T follicular helper cell (primary cell): ENCODE results near the gene LASP1.
"Not testable (repeated sequence)": the region's sequence is repeated elsewhere in the genome, so short reads cannot be mapped to it uniquely, and the experiment has no call there.

Experiments used
- DNase-seq: peaks from one replicate; pipeline ENCODE4 v3.0.0-alpha.2; 2020; ENCODE audit warnings: low read depth

Gene LASP1

DNA sequence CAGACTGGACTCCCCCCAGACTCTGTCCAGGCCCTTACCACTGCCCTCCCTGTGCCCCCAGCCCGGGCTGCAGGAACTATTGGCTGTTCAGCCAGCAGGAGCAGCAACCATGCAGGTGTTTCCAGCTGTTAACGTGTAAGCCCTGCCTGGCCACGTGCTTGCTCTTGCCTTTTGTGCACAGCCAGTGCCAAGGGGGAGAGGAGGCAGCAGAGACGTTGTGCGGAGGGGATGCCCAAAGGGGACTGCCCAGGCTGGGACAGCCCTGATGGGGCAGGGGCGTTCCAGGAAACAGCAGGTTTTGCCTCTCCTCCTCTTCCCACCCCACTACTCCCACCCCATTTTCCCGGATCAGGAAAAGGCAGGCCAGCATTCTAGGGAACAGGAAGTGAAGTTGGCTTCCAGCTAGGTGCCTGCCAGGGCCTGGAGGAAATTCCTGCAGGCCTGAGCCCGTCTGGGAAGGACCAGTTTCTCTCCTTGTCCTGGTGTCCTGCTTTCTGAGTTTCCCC, 38.9 kb downstream of the LASP1 start:
- no peak for DNase-seq

DNA sequence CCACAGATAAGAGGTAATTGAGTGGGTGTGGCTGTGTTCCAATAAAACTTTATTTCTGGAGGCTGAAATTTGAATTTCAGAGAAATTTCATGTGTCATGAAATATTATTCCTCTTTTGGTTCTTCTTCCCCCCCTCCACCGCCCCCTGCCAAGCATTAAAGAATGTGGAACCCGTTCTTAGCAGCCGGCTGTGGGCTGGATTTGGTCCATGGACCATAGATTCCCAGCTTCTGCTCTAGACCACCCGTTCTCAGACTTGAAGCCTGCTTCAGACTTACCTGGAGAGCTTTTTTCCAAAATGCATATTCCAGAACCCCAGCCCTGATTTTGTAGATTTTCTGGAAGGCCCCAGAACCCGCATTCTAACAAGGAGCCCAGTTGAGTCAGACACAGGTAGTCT, 40.5 kb downstream of the LASP1 start:
- DNase-seq = no peak

DNA sequence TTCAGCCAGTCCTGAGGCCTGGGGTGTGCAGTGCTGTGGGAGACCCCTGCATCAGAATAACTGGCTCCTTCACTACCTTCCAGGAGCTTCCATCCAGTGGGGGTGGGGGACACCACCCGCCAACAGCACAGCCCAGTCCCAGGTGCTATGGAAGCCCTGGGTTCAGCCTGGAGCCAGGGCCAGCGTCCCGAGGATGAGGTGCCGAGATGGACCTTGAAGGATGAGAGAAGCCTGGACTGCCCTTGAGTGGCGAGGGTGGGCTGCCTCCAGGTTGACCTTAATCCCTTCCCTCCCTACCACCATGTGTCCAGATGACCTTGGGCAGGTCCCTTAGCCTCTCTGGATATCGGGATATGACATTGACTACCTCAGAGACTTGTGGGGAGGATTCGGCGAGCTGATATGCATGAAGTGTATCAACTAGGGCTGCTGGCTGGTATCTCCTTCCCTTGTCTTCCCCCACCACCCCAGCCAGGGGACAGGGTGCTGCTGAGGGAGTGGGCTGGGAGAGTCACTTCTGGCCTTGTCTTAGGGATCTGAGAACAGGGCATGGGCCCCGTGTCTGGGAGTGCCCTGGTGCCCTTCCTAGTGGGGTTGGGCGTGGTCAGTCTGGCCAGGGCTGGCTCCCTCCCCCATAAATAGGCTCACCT, 41.3 kb downstream of the LASP1 start:
- DNase-seq = no peak

DNA sequence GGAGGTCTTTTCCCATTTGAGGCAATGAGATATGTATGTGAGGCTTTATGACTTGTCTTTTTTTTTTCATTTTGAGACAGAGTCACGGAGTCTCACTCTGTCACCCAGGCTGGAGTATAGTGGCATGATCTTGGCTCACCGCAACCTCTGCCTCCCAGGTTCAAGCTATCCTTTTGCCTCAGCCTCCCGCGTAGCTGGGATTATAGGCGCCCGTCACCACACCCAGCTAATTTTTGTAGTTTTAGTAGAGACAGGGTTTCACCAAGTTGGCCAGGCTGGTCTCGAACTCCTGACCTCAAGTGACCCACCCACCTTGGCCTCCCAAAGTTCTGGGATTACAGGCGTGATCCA, 41.8 kb downstream of the LASP1 start:
- DNase-seq = not testable (repeated sequence)

DNA sequence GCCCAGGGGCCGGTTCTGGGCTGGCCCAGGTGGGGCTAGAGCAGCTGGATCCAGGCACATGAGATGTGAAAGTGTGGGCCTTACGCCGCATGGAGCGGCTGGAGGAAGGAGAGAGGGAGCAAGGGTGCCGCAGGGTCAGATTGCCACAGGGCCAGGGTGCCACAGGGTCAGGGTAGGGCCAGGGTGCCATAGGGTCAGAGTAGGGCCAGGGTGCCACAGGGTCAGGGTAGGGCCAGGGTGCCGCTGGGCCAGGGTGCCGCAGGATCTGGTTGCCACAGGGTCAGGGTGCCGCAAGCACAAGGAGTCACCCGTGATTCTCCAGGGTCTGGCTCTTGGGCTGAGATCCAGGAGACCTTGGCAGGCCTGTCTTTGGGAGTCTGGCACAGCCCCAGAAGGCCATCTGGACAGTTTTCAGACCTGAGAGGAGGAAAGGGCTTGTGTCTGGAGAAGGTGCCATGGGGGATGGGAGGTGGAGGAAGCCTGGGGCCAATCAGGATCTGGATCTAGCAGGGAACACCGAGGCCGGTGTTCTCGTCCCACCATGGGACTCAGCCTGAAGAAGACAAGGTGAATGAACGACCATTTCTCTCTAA, 42.5 kb downstream of the LASP1 start:
- DNase-seq = no peak

DNA sequence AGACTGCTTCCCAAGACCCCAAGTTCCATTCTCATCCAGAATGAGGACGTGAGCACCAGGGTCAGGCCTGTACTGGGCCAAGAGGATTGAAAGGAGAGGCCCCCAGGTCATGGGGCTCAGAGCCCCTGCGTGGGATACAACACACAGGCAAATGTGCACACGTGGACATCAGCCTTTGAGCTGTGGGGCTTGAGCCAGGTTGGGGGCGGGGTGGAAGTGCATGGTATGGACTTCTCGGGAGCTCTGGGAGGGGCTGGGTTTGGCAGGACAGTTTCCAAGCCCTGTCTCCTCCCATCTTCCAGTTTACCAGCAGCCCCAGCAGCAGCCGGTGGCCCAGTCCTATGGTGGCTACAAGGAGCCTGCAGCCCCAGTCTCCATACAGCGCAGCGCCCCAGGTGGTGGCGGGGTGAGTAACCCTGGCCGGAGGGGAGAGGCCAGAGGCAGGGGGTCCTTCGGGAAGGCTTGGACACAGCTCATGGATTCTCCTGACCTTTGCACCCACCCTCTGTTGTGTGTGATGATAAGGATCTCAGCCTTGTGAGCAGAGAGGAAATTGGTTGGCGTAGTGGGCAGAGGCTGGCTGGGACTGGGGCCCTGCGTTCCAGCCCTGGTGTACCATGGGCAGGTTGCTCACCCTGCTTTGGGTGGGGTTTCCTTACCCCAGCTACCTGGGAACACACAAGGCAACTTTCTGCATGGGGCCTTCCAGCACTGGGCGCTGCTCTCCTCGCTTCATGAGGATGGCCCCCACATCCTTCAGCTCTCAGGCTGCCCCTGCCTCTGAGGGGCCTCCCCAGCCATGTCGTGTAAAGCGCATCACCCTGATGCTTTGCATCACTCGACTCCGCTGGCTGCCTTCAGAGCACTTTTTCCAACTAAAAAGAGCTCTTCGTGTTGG, 45.1 kb downstream of the LASP1 start:
- DNase-seq = no peak

DNA sequence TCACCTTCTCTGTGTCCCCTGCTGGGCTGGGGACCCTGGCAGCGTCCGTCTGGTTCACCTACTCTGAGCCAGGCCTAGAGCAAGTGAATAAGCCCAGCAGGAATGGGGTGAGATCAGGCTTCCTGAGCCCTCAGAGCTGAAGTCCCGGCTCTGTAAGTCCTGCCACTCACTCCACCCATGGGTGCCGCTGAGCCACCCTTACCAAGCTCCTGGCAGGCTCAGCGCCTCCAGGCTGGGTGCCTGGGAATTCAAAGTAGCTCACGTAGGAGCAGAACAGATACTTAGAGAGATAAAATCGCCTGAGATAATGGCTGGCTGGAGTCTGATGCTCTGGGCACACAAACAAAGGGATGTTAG, 45.8 kb downstream of the LASP1 start:
- no peak for DNase-seq

DNA sequence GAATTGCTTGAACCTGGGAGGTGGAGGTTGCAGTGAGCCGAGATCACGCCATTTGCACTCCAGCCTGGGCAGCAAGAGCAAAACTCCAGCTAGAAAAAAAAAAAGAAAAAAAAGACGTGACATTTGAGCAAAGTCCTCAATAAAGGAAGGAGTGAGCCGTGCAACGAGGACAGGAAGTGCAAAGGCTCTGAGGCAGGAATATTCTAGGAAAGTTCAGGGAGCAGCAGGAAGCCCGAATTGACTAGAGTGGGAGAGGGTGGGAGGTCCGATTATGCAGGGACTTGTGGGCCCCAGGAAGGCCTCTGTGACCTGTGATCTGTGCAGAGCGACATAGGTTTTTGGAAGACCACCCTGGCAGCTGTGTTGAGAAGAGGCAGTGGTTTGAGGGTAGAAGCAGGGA, 46.9 kb downstream of the LASP1 start:
- no peak for DNase-seq

DNA sequence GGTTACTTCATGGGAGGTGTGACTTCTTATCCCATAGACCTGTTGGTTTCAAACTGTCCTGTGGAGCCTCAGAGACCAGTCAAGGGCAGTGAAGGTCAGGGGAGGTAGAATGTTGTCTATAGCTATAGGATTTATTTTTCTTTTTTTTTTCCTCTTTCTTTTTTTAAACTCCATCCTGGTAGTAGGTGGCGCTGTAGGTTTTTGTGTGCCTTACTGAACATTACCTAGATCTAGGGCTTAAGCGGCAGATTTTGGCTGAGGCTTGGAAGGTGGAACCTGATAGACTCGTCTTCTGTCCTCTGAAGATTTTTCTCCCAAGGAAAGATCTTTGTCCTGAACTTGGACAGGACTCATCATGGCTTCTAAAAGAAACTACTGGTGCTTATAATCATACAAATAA, 47.4 kb downstream of the LASP1 start:
- no peak for DNase-seq

DNA sequence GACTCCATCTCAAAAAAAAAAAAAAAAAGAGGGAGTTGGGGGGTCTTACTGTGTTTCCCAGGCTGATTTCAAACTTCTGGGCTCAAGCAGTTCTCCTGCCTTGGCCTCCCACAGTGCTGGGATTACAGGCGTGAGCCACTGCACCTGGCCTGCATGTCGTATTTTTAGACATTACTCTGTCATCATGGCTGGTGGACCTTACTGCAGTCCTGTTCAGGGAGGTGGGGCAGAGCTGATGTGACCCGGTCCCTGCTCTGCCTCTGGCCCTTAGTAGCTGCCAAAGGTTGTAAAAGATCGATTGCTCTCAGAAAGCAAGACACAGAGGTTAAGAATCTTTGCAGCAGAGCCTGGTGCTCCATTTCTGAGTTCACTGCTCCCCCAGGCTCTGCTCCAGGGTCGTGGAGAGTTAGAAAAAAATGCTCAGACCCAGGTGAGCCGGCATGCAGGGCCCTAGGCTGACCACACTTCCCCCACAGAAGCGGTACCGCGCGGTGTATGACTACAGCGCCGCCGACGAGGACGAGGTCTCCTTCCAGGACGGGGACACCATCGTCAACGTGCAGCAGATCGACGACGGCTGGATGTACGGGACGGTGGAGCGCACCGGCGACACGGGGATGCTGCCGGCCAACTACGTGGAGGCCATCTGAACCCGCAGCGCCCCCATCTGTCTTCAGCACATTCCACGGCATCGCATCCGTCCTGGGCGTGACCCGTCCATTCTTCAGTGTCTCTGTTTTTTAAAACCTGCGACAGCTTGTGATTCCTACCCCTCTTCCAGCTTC, 48.5 kb downstream of the LASP1 start:
- no peak for DNase-seq

DNA sequence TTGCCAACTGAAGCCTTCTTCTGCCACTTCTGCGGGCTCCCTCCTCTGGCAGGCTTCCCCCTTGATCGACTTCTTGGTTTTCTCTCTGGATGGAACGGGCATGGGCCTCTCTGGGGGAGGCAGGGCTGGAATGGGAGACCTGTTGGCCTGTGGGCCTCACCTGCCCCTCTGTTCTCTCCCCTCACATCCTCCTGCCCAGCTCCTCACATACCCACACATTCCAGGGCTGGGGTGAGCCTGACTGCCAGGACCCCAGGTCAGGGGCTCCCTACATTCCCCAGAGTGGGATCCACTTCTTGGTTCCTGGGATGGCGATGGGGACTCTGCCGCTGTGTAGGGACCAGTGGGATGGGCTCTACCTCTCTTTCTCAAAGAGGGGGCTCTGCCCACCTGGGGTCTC, 49.1 kb downstream of the LASP1 start:
- no peak for DNase-seq

DNA sequence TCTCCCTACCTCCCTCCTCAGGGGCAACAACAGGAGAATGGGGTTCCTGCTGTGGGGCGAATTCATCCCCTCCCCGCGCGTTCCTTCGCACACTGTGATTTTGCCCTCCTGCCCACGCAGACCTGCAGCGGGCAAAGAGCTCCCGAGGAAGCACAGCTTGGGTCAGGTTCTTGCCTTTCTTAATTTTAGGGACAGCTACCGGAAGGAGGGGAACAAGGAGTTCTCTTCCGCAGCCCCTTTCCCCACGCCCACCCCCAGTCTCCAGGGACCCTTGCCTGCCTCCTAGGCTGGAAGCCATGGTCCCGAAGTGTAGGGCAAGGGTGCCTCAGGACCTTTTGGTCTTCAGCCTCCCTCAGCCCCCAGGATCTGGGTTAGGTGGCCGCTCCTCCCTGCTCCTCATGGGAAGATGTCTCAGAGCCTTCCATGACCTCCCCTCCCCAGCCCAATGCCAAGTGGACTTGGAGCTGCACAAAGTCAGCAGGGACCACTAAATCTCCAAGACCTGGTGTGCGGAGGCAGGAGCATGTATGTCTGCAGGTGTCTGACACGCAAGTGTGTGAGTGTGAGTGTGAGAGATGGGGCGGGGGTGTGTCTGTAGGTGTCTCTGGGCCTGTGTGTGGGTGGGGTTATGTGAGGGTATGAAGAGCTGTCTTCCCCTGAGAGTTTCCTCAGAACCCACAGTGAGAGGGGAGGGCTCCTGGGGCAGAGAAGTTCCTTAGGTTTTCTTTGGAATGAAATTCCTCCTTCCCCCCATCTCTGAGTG, 49.6 kb downstream of the LASP1 start:
- no peak for DNase-seq

DNA sequence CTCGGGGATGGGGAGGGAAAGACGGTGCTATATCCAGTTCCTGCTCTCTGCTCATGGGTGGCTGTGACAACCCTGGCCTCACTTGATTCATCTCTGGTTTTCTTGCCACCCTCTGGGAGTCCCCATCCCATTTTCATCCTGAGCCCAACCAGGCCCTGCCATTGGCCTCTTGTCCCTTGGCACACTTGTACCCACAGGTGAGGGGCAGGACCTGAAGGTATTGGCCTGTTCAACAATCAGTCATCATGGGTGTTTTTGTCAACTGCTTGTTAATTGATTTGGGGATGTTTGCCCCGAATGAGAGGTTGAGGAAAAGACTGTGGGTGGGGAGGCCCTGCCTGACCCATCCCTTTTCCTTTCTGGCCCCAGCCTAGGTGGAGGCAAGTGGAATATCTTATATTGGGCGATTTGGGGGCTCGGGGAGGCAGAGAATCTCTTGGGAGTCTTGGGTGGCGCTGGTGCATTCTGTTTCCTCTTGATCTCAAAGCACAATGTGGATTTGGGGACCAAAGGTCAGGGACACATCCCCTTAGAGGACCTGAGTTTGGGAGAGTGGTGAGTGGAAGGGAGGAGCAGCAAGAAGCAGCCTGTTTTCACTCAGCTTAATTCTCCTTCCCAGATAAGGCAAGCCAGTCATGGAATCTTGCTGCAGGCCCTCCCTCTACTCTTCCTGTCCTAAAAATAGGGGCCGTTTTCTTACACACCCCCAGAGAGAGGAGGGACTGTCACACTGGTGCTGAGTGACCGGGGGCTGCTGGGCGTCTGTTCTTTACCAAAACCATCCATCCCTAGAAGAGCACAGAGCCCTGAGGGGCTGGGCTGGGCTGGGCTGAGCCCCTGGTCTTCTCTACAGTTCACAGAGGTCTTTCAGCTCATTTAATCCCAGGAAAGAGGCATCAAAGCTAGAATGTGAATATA, 50.8 kb downstream of the LASP1 start:
- no peak for DNase-seq

DNA sequence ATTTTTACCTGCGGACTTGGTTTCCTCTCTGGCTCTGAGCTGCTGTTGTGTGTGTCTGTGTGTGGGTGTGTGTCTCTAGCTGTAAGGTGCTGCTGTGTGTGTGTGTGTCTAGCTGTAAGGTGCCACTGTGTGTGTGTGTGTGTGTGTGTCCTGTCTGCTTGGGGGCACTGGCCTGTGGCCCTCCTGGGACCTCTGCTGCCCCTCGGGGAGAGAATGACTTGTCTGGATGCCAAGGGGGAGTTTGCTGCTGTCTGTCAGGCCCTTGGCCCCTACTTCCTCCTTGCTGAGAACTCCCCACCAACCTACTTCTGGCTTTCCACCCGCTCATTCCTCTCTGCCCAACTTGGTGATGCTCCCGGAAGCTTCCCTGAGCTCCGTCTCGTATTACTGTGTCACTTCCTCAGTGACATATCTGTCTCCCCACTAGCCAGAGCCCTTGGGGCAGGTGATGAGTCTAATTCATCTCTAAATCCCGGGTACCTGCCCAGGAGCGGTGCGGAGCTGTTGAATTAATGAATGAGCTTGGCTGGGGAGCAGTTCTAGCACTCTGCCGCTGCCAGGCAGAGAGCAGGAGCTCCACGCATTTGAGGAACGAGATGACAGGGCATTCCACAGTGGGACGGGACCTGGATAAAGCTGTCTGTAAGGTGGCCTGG, 52.0 kb downstream of the LASP1 start:
- DNase-seq = no peak

DNA sequence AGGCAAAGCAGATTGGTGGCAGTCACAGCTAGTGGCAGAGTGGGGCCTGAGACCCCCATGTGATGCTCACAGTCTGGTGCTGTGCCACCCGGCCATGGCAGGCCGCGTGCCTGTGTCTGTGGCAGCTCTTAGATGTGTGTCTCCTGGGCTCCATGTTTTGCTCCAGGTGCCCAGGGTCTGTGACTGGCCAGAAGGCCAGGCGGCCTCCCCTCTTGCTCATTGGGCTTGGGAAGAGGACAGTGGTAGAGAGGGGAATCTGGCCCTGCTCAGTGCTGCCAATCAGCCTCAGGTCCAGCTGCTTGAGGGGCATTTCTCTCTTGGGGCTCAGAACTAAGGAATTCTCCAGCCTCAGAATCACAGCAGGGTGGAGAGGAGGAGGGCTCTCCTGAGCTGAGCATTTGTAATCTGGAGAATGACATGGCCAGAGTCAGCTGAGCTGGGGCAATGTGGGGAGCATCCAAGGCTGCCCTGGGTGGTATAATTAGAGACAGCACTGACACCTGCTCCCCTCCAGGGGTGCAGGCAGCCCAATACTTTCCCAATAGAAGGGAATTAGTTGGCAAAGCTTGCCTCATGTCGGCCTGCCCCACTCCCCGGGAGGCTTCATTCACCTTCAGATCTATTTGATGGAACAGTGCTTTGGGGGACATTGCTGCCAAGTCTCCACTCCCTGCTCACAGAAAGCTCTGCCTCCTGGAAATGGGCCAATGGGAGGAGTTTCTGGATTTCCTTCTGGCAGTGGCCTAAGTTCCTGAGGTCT, 52.9 kb downstream of the LASP1 start:
- DNase-seq = no peak

DNA sequence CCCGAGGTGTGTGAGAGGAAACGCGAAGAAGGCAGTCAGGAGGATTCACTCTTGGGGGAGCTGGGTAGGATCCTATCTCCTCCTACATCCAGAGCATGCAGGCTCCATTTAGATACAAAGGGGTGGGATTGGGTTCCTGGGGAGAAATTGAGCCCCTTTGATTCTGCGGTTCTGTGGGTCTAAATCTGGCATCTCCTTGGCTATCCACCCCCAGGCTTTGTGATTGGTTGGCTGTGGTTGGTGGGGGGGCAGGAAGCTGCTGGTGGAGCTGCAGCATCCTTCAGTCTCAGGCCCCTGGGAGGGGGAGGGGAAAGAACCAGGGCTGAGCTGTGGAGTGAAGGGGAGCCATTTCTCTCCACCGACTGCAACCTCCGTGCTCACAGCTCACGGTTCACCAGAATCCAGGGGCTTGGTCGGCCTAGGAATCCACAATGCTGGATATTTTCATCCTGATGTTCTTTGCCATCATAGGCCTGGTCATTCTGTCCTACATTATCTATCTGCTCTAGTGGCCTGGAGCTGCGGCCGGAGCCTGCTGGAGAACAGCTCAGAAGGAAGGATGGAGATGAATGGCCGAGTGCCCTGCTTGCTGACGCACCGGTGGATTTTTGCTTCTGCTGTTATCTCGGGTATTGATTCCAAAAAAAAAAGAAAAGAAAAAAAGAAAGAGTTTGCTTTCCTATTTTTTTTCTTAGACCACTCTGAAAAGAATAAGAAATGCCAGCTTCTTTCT, 55.6 kb downstream of the LASP1 start, which contains the start of gene LASP1NB:
Gene LASP1NB (plus strand): TSS at position 352 of the 733 bp plus-strand sequence.
- DNase-seq = no peak

DNA sequence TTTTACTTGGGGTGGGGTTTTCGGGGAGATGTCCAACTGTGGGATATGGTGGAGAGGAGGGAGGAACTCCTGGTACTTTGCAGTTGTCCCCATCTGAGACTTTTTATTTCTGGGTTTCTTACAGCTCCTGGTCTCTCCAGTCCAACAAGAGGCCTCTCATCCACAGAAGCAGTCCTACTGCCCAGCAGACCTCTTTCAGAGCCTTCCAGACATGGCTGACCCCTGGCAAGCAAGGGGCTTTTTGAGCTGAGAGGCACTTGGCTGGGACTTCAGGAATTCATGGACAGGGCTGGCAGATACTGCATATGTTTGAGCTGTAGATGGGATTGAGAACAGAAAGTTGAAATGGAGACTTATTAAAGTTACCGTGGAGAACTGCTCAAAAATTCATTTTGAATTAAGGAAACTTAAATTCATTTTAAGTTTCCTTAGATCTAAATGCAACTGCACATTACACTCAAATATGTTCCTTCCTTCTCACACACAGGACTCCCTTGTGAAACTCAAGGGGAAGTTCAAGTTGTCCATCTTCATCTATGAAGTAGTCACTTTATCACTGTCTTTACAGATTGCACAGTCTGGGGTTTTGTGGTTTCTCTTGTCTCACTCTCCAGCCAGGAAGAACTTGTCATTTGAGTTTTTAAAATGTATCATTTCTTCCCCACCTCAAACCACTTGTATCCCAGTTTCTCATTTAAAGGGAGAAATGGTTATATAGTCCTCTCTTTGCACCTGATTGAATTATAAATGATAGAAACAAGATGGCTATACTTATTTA, 56.6 kb downstream of the LASP1 start:
- no peak for DNase-seq

DNA sequence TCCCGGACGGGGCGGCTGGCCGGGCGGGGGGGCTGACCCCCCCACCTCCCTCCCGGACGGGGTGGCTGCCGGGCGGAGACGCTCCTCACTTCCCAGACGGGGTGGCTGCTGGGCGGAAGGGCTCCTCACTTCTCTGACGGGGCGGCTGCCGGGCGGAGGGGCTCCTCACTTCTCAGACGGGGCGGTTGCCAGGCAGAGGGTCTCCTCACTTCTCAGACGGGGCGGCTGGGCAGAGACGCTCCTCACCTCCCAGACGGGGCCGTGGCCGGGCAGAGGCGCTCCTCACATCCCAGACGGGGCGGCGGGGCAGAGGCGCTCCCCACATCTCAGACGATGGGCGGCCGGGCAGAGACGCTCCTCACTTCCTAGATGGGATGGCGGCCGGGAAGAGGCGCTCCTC, 60.9 kb downstream of the LASP1 start:
- DNase-seq = not testable (repeated sequence)
